AG04449 (cell line): ENCODE measurements around the gene ACP2.

Source experiments
- CTCF ChIA-PET: fragments of 350-600 bp; formaldehyde crosslinking; extraction: SDS; loops from one replicate; lab custom pipeline; 2021; ENCODE audit warnings: antibody characterized with exemption; lab: Yijun Ruan, JAX
- POLR2A ChIA-PET: fragments of 400-600, 350-600 bp; formaldehyde crosslinking; extraction: SDS; loops from one replicate; lab custom pipeline; 2020; ENCODE audit warnings: antibody characterized with exemption, inconsistent platforms; lab: Yijun Ruan, JAX
- DNase-seq: peaks from one replicate; pipeline ENCODE4 v3.0.0-alpha.2; 2010; ENCODE audit warnings: low read depth, low spot score
- H3K4me3 ChIP-seq: 2 replicates; pipeline ENCODE4 v1.5.1; 2011; ENCODE audit warnings: low read depth, mild to moderate bottlenecking, control low read depth, low read length
- TF ChIP-seq, protein P1 (sequence below): IDR thresholded peaks from one replicate; pipeline ENCODE4 v1.5.1; 2011; ENCODE audit warnings: mild to moderate bottlenecking, moderate library complexity, low read length, control low read depth, inconsistent platforms; ENCODE audit not compliant: insufficient read depth; ENCODE audit errors: missing control alignments

ACP2 gene

DNA sequence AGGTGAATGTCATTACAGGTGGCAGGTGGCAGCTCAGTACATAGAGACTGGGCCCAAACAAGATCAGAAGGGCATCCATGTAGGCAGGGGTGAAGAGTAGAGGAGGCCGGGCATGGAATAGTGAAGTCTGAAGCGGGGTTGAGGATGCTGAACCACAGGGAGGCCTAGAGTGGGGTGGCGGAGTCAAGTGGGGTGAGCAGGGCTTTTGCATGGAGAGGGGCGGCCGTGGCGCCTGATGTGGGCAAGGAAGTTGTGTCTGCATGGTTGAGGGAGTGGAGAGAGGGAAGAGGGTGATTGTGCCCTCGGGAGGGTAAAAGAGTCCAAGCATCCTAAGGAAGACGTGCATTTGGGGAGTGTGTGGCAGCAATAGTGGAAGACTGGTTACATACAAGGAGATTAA is 19.5 kb downstream of the ACP2 start:
- CTCF ChIA-PET = interaction anchor here (1.4 to 1.8 kb wide), 2 partner anchors 30 to 50 kb away, joined by 4 to 10 read pairs; no protein-coding TSS in a partner anchor
- no peak overlapping the region for H3K4me3 ChIP-seq
- TF ChIP-seq, protein P1, sequence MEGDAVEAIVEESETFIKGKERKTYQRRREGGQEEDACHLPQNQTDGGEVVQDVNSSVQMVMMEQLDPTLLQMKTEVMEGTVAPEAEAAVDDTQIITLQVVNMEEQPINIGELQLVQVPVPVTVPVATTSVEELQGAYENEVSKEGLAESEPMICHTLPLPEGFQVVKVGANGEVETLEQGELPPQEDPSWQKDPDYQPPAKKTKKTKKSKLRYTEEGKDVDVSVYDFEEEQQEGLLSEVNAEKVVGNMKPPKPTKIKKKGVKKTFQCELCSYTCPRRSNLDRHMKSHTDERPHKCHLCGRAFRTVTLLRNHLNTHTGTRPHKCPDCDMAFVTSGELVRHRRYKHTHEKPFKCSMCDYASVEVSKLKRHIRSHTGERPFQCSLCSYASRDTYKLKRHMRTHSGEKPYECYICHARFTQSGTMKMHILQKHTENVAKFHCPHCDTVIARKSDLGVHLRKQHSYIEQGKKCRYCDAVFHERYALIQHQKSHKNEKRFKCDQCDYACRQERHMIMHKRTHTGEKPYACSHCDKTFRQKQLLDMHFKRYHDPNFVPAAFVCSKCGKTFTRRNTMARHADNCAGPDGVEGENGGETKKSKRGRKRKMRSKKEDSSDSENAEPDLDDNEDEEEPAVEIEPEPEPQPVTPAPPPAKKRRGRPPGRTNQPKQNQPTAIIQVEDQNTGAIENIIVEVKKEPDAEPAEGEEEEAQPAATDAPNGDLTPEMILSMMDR = no peak
- POLR2A ChIA-PET = interaction anchor here (0.9 to 1.7 kb wide), 3 partner anchors 13 to 20 kb away, joined by 3 to 6 read pairs (median 3); partner anchors contain the start of genes ACP2 and DDB2
- DNase-seq = no peak

DNA sequence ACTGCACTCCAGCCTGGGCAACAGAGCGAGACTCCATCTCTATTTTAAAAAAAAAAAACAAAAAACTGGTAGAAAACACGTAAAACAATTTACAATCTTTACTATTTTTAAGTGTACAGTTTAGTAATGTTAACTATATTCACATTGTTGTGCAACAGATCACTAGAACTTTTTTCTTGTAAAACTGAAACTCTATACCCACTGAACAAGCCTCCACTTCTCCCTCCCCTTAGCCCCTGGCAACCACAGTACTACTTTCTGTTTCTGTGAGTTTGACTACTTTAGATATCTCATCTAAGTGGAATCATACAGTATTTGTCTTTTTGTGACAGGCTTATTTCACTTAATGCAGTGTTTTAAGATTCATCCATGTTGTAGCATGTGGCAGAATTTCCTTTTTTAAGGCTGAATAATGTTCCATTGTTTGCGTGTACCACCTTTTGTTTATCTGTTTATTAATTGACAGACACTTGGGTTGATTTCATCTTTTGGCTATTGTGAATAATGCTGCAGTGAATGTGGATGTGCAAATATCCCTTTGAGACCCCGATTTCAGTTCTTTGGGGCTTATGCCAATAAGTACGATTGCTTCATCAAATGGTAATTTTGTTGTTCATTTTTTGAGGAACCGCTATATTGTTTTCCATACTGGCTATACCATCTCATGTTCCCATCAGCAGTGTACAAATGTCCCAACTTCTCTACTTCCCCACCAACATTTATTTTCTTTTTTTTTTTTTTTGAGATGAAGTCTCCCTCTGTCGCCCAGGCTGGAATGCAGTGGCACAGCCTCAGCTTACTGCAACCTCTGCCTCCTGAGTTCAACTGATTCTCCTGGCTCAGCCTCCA is 22.8 kb downstream of the ACP2 start:
- CTCF ChIA-PET = interaction anchor here (2.4 kb wide), 1 partner anchor 9 kb away, joined by 7 read pairs; no protein-coding TSS in a partner anchor
- TF ChIP-seq, protein P1 = no peak
- no peak for DNase-seq
- H3K4me3 ChIP-seq = no peak overlapping the region
- POLR2A ChIA-PET = no interaction called here

DNA sequence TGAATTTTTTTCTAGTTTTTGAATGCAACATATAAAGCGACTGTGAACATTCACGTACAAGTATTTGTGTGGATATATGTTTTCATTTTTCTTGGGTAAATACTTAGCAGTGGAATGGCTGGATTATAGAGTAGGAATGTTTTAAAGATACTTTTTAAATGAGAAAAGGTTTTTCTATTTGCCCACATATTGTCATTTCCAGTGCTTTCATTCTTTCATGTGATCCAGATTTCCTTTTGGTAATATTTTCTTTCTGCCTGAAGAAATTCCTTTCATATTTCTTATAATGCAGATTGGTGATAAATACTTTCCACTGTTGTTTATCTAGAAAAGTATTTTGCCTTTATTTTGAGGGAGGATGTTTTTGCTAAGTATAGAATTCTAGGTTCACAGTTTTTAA is 25.9 kb downstream of the ACP2 start:
- H3K4me3 ChIP-seq = no peak overlapping the region
- ChIA-PET CTCF (interaction anchor here (1.4 kb wide), 1 partner anchor 34 kb away, joined by 6 read pairs; no protein-coding TSS in a partner anchor), POLR2A (no interaction called here)
- TF ChIP-seq, protein P1 = no peak
- no peak for DNase-seq

DNA sequence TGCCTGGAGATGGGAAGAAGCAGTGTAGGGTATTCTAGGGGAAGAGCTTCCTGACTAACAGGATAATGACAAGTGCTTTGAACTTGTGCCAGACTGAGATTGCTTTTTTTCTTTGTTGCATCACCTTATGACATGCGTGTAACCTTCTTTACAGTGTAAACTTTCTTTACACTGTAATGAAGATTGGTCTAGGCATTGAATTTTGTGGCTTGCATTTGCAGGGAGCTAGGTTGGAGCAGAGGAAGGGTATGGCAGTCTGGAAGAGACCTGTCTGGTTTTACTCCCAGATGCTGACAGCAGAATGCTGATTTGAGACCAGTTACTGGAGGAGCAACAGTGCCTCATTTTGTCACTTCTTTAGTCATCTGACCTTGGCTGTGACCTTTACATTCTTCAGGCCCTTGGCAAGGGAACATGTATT is 28.2 kb downstream of the ACP2 start:
- no peak overlapping the region for H3K4me3 ChIP-seq
- CTCF ChIA-PET = interaction anchor here (0.6 to 4.1 kb wide), 7 partner anchors 14 to 43 kb away, joined by 3 to 26 read pairs (median 5); partner anchors contain the start of gene NR1H3
- DNase-seq = no peak
- TF ChIP-seq, protein P1 = no peak
- POLR2A ChIA-PET = interaction anchor here (0.9 kb wide), 1 partner anchor 28 kb away, joined by 5 read pairs; the partner anchor contains the start of gene ACP2

DNA sequence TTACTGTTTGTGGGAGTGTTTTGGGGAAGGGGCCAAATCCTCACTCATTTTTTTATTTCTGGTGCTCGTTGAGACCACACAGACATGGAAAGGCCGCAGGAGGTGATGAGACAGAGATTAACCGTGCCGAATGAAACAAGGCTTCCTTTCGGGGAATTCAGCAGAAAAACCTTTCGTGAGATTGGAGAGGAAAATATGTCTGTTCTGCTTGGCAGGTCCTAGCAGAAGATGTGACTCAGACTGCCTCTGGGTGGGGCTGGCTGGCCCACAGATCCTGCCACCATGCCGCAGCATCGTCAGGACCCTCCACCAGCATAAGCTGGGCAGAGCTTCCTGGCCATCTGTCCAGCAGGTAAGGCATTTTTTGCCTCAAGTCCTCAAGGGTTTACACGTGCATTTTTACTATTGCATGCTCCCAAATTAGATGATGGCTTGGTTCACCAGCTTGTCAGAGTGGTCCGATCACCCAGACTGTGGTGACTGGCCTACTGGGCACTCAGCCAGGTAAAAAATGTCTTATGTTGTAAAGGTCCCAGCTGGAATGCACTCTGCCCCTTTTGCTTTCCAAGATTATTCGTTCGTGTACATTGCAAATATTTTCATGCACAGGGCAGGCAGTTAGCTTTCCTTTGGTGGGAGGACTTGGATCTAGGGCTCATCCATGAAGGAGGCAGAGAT is 32.4 kb downstream of the ACP2 start:
- peak; percentile 44 for DNase-seq

More for the DNA sequence above, 32.4 kb downstream of the ACP2 start:
- H3K4me3 ChIP-seq = peak overlapping the region; percentile 72
- CTCF ChIA-PET = interaction anchor here (1.1 to 3.9 kb wide), 6 partner anchors 14 to 42 kb away, joined by 3 to 19 read pairs (median 5); partner anchors contain the start of genes ARFGAP2 and NR1H3
- TF ChIP-seq, protein P1 = no peak
- POLR2A ChIA-PET = interaction anchor here (0.6 to 1.4 kb wide), 7 partner anchors 11 to 32 kb away, joined by 3 to 6 read pairs (median 4); partner anchors contain the start of gene ACP2
